ENCODE results near the gene HYDIN. TPM values are rescaled to one million over a fixed set of nuclear protein-coding genes. Genes with fewer than 3 reads are reported as not detected.
"Not testable (repeated sequence)": the region's sequence is repeated elsewhere in the genome, so short reads cannot be mapped to it uniquely, and the experiment has no call there.

The HYDIN gene
- total and polyA plus RNA-seq, 2 experiments from 2014 or later, result 3.1 to 7.7 TPM

DNA sequence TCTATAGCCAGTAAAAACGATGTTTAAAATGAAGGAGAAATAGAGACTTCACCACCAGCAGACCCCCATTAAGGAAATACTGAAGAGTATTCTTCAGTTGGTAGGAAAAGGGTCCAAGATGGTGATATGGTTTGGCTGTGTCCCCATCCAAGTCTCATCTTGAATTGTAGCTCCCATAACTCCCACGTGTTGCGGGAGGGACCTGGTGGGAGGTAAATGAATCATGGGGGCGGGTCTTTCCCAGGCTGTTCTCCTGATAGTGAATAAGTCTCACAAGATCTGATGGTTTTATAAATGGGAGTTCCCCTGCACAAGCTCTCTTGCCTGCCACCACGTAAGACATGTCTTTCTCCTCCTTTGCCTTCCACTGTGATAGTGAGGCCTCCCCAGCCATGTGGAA, 352.6 kb downstream of the HYDIN start:
- not testable (repeated sequence) for H3K79me2 ChIP-seq (replicated peaks; ENCODE audit: insufficient read depth); H3K4me1 Mint-ChIP-seq; H3K9me3 Mint-ChIP-seq; H3F3A ChIP-seq (replicated peaks; ENCODE audit: low read depth); H3K4me3 ChIP-seq; ATAC-seq; H4K20me1 ChIP-seq (replicated peaks; ENCODE audit: insufficient read depth); H2AFZ ChIP-seq; H3K27ac ChIP-seq (ENCODE audit: low read depth); H3K36me3 Mint-ChIP-seq (ENCODE audit: low read depth); H3K27ac Mint-ChIP-seq; H3K4me2 ChIP-seq; H3K36me3 ChIP-seq (ENCODE audit: insufficient read depth); H3K27me3 Mint-ChIP-seq (ENCODE audit: insufficient read depth, low read depth, poor library complexity); H3K27me3 ChIP-seq (ENCODE audit: insufficient read depth); H3K9me2 ChIP-seq (ENCODE audit: insufficient read depth); DNase-seq (ENCODE audit: low spot score); H3K4me1 ChIP-seq (ENCODE audit: insufficient read depth); H3K4me3 Mint-ChIP-seq

DNA sequence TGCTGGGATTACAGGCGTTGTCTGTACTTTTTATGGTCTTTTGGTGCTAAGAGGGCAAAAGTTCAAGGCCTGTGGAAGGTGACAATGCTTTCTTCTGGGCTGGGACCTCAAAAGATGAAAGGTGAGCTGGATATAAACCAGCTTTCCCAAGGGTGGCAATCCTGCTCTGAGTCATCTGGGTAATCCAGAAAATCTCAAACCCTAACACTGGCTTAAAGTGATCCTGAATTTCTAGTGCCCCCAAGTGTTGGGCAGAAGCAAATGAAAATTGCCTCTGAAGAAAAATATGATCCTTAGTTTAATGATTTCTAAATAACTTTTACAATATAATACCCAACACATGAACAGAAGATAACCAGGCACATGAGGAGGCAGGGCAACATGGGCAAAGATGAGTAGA, 354.1 kb downstream of the HYDIN start:
- not testable (repeated sequence) for H3K27me3 ChIP-seq (ENCODE audit: insufficient read depth); H3K9me3 Mint-ChIP-seq; H2AFZ ChIP-seq; DNase-seq (ENCODE audit: low spot score); H3F3A ChIP-seq (replicated peaks; ENCODE audit: low read depth); H4K20me1 ChIP-seq (replicated peaks; ENCODE audit: insufficient read depth); H3K79me2 ChIP-seq (replicated peaks; ENCODE audit: insufficient read depth); H3K4me1 ChIP-seq (ENCODE audit: insufficient read depth); H3K4me3 Mint-ChIP-seq; H3K36me3 ChIP-seq (ENCODE audit: insufficient read depth); H3K27ac Mint-ChIP-seq; H3K27me3 Mint-ChIP-seq (ENCODE audit: insufficient read depth, low read depth, poor library complexity); H3K4me2 ChIP-seq; H3K4me1 Mint-ChIP-seq; H3K36me3 Mint-ChIP-seq (ENCODE audit: low read depth); H3K9me2 ChIP-seq (ENCODE audit: insufficient read depth); H3K27ac ChIP-seq (ENCODE audit: low read depth); H3K4me3 ChIP-seq
- ATAC-seq, result peak; percentile 35; the same call in 1 of the 3 replicates

DNA sequence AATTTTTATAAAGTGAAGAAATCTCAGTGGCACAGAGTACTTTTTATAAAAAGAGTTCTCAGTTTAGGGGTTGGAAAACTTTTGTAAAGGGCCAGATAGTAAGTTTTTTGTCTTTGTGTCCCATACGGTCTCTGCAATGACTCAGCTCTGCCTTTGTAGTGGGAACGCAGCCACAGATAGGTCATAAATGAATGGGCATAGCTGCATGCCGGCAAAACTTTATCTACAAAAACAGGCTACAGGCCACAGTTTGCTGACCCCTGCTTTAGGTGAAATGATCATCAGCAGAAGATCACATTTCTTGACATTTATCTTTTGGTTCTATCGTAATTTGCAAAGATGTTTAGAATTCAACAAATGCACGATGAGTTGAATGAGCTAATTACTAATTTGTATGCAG, 365.8 kb downstream of the HYDIN start:
- not testable (repeated sequence) for H3K79me2 ChIP-seq (replicated peaks; ENCODE audit: insufficient read depth); H3K36me3 ChIP-seq (ENCODE audit: insufficient read depth); H2AFZ ChIP-seq; H3K4me2 ChIP-seq; H3K27me3 Mint-ChIP-seq (ENCODE audit: insufficient read depth, low read depth, poor library complexity); H3K4me1 Mint-ChIP-seq; H3K36me3 Mint-ChIP-seq (ENCODE audit: low read depth); H3F3A ChIP-seq (replicated peaks; ENCODE audit: low read depth); H3K9me3 Mint-ChIP-seq; ATAC-seq; H3K9me2 ChIP-seq (ENCODE audit: insufficient read depth); H4K20me1 ChIP-seq (replicated peaks; ENCODE audit: insufficient read depth); DNase-seq (ENCODE audit: low spot score); H3K4me3 Mint-ChIP-seq; H3K27me3 ChIP-seq (ENCODE audit: insufficient read depth); H3K27ac ChIP-seq (ENCODE audit: low read depth); H3K27ac Mint-ChIP-seq; H3K4me3 ChIP-seq; H3K4me1 ChIP-seq (ENCODE audit: insufficient read depth)

DNA sequence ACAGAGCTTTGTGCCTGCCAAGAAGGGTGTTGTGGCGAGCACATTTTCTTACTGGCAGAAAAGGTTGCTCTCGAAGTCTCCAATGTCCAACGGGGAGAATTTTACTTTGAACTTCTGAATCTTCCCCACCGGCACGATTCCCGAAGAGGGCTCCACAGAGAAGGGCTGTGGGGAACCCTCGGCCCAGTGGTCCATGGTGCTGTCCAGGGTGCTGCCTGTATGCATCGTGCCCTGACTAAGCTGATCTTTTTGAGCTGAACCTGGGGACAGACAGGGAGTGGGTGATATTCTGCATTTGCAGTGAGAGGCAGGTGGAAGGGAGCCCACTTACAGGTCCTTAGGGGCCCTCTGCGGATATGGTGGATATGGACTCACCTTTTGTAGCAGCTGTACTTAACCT, 368.5 kb downstream of the HYDIN start:
- H3K4me1 Mint-ChIP-seq; H3K36me3 ChIP-seq (ENCODE audit: insufficient read depth); H3K4me3 Mint-ChIP-seq; H3K4me2 ChIP-seq; H3K27me3 Mint-ChIP-seq (ENCODE audit: insufficient read depth, low read depth, poor library complexity); H3K27me3 ChIP-seq (ENCODE audit: insufficient read depth); H3K36me3 Mint-ChIP-seq (ENCODE audit: low read depth); H4K20me1 ChIP-seq (replicated peaks; ENCODE audit: insufficient read depth); H3K9me3 Mint-ChIP-seq; H3K79me2 ChIP-seq (replicated peaks; ENCODE audit: insufficient read depth); H3K9me2 ChIP-seq (ENCODE audit: insufficient read depth); H3K4me1 ChIP-seq (ENCODE audit: insufficient read depth); H3F3A ChIP-seq (replicated peaks; ENCODE audit: low read depth); H3K4me3 ChIP-seq; H3K27ac ChIP-seq (ENCODE audit: low read depth); H3K27ac Mint-ChIP-seq; H2AFZ ChIP-seq: not testable (repeated sequence)
- TF ChIP-seq, protein P1, sequence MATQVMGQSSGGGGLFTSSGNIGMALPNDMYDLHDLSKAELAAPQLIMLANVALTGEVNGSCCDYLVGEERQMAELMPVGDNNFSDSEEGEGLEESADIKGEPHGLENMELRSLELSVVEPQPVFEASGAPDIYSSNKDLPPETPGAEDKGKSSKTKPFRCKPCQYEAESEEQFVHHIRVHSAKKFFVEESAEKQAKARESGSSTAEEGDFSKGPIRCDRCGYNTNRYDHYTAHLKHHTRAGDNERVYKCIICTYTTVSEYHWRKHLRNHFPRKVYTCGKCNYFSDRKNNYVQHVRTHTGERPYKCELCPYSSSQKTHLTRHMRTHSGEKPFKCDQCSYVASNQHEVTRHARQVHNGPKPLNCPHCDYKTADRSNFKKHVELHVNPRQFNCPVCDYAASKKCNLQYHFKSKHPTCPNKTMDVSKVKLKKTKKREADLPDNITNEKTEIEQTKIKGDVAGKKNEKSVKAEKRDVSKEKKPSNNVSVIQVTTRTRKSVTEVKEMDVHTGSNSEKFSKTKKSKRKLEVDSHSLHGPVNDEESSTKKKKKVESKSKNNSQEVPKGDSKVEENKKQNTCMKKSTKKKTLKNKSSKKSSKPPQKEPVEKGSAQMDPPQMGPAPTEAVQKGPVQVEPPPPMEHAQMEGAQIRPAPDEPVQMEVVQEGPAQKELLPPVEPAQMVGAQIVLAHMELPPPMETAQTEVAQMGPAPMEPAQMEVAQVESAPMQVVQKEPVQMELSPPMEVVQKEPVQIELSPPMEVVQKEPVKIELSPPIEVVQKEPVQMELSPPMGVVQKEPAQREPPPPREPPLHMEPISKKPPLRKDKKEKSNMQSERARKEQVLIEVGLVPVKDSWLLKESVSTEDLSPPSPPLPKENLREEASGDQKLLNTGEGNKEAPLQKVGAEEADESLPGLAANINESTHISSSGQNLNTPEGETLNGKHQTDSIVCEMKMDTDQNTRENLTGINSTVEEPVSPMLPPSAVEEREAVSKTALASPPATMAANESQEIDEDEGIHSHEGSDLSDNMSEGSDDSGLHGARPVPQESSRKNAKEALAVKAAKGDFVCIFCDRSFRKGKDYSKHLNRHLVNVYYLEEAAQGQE (IDR thresholded peaks at IDR 0.05; ENCODE audit: unreplicated experiment), result peak; percentile 67
- DNase-seq (ENCODE audit: low spot score), result peak; percentile 16
- peak; percentile 92 for ATAC-seq

DNA sequence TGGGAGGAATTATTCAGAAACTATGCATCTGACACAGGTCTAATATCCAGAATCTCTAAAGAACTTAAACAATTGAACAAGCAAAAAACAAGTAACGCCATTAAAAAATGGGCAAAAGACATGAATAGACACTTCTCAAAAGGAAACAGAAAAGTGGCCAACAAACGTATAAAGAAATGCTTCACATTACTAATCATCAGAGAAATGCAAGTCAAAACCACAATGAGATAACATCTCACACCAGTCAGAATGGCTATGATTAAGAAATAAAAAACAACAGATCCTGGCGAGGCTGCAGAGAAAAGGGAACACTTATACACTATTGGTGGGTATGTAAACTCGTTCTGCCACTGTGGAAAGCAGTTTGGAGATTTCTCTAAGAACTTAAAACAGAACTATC, 379.2 kb downstream of the HYDIN start:
- not testable (repeated sequence) for H3K27me3 Mint-ChIP-seq (ENCODE audit: insufficient read depth, low read depth, poor library complexity); H3K4me2 ChIP-seq; DNase-seq (ENCODE audit: low spot score); H3K36me3 ChIP-seq (ENCODE audit: insufficient read depth); H3K4me3 ChIP-seq; H3K79me2 ChIP-seq (replicated peaks; ENCODE audit: insufficient read depth); H3F3A ChIP-seq (replicated peaks; ENCODE audit: low read depth); H3K4me3 Mint-ChIP-seq; H3K27ac Mint-ChIP-seq; H2AFZ ChIP-seq; H3K4me1 ChIP-seq (ENCODE audit: insufficient read depth); H4K20me1 ChIP-seq (replicated peaks; ENCODE audit: insufficient read depth); H3K27me3 ChIP-seq (ENCODE audit: insufficient read depth); H3K36me3 Mint-ChIP-seq (ENCODE audit: low read depth); ATAC-seq; H3K9me2 ChIP-seq (ENCODE audit: insufficient read depth); H3K27ac ChIP-seq (ENCODE audit: low read depth); H3K9me3 Mint-ChIP-seq; H3K4me1 Mint-ChIP-seq

DNA sequence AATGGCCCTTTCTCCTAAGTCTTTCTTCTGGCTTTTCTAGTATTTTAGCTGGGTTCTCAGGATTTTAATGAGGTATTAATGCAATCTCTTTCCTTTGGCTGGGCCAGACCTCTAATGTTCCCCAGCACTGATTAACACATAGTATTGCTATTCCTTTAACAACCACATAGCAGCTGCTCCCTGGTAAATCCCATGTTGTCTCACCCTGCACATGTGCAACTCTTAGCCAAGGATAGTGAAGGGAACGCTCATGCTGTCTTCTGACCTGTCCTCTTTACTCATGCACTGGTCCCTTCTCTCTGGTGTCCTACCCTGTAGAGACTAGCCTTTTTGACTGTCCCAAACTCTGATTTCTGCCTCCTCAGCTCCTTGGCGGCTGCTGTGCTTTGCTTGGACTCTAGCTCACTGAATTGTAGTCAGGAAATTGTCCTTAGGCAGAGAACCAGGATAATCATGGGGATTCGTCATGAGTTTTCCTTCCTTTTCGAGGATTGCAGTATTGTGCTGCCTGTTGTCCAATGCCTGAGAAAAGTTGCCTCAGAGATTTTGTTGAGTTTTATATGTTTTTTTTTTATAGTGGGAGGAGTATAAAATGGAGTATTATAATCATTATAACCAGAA, 406.9 kb downstream of the HYDIN start:
- not testable (repeated sequence) for H3K27me3 ChIP-seq (ENCODE audit: insufficient read depth); H3K4me1 ChIP-seq (ENCODE audit: insufficient read depth); H3K9me3 Mint-ChIP-seq; H3K4me3 Mint-ChIP-seq; H3K4me1 Mint-ChIP-seq; H3K27ac Mint-ChIP-seq; H3F3A ChIP-seq (replicated peaks; ENCODE audit: low read depth); H3K27me3 Mint-ChIP-seq (ENCODE audit: insufficient read depth, low read depth, poor library complexity); H3K4me2 ChIP-seq; H3K36me3 Mint-ChIP-seq (ENCODE audit: low read depth); DNase-seq (ENCODE audit: low spot score); ATAC-seq; H3K36me3 ChIP-seq (ENCODE audit: insufficient read depth); H4K20me1 ChIP-seq (replicated peaks; ENCODE audit: insufficient read depth); H3K9me2 ChIP-seq (ENCODE audit: insufficient read depth); H3K79me2 ChIP-seq (replicated peaks; ENCODE audit: insufficient read depth); H2AFZ ChIP-seq; H3K4me3 ChIP-seq; H3K27ac ChIP-seq (ENCODE audit: low read depth)

All from GM23338 (cell line).